ENCODE data around the gene TUBG2.
"Not testable (repeated sequence)": the region's sequence is repeated elsewhere in the genome, so short reads cannot be mapped to it uniquely, and the experiment has no call there.

Gene TUBG2

GRCh38 chr17:42653179-42654124 lies 5.6 kb upstream of the TUBG2 start:
- no peak for DNase-seq (ENCODE audit: low spot score)

GRCh38 chr17:42655528-42655927 lies 3.6 kb upstream of the TUBG2 start:
- DNase-seq (ENCODE audit: low spot score), result no peak

- no peak for DNase-seq (ENCODE audit: low spot score)
Observed at GRCh38 chr17:42657824-42658588, 1.1 kb upstream of the TUBG2 start.

GRCh38 chr17:42659932-42660274 lies 819 bp downstream of the TUBG2 start:
- not testable (repeated sequence) for DNase-seq (ENCODE audit: low spot score)

- no peak for DNase-seq (ENCODE audit: low spot score)
Observed at GRCh38 chr17:42660692-42661345, 1.7 kb downstream of the TUBG2 start.

- no peak for DNase-seq (ENCODE audit: low spot score)
Observed at GRCh38 chr17:42665581-42666001, 6.5 kb downstream of the TUBG2 start.

- not testable (repeated sequence) for DNase-seq (ENCODE audit: low spot score)
Observed at GRCh38 chr17:42666126-42666525, 7.0 kb downstream of the TUBG2 start.

- no peak for DNase-seq (ENCODE audit: low spot score)
Observed at GRCh38 chr17:42667088-42667951, 8.2 kb downstream of the TUBG2 start.

GRCh38 chr17:42669705-42669976 lies 10.6 kb downstream of the TUBG2 start:
- DNase-seq (ENCODE audit: low spot score), result no peak

- no peak for DNase-seq (ENCODE audit: low spot score)
Observed at GRCh38 chr17:42669977-42670788, 11.1 kb downstream of the TUBG2 start.

- DNase-seq (ENCODE audit: low spot score), result no peak
Observed at GRCh38 chr17:42670789-42671657, 11.9 kb downstream of the TUBG2 start.

- DNase-seq (ENCODE audit: low spot score), result no peak
Observed at GRCh38 chr17:42672038-42672437, 13.0 kb downstream of the TUBG2 start.

- DNase-seq (ENCODE audit: low spot score), result no peak
Observed at GRCh38 chr17:42673266-42673884, 14.3 kb downstream of the TUBG2 start.

- no peak for DNase-seq (ENCODE audit: low spot score)
Observed at GRCh38 chr17:42673885-42674754, 15.0 kb downstream of the TUBG2 start.

GRCh38 chr17:42674755-42675347 lies 15.8 kb downstream of the TUBG2 start:
- DNase-seq (ENCODE audit: low spot score), result no peak

GRCh38 chr17:42675348-42675964 lies 16.4 kb downstream of the TUBG2 start:
- DNase-seq (ENCODE audit: low spot score), result no peak

- no peak for DNase-seq (ENCODE audit: low spot score)
Observed at GRCh38 chr17:42675965-42676423, 16.9 kb downstream of the TUBG2 start.
